HepG2 (cell line): Measurements from ENCODE around the gene CDC6. TPM values are rescaled to one million over a fixed set of nuclear protein-coding genes. Genes with fewer than 3 reads are reported as not detected.

Experiments used
- AHR ChIP-seq: IDR thresholded peaks from 2 replicates; pipeline ENCODE4 v1.6.1; 2018; ENCODE audit warnings: missing genetic modification reagents, missing compliant biosample characterization
- CBX2 ChIP-seq, 2 experiments: fragments of 200-600 bp in 1 of 2; sonication (generic); formaldehyde crosslinking in 1 of 2; IDR thresholded peaks; 2 replicates each; pipeline versions ENCODE4 v1.7.0 to v1.8.1; 2018 to 2022; ENCODE audit warnings: low read depth in 2 of 2, low read length in 1 of 2, mild to moderate bottlenecking in 1 of 2, missing genetic modification reagents in 1 of 2
- CC2D1A ChIP-seq: sonication (generic); formaldehyde crosslinking; IDR thresholded peaks from 2 replicates; pipeline ENCODE4 v1.8.1; 2023; ENCODE audit warnings: mild to moderate bottlenecking, missing genetic modification reagents
- DNMT1 ChIP-seq: sonication (generic); formaldehyde crosslinking; IDR thresholded peaks from 2 replicates; pipeline ENCODE4 v1.5.1; 2020; ENCODE audit warnings: mild to moderate bottlenecking, missing genetic modification reagents
- KLF13 ChIP-seq: sonication (generic); formaldehyde crosslinking; IDR thresholded peaks from 2 replicates; pipeline ENCODE4 v1.4.0; 2020; ENCODE audit warnings: mild to moderate bottlenecking, missing genetic modification reagents
- MIER3 ChIP-seq: IDR thresholded peaks from 2 replicates; pipeline ENCODE4 v1.6.1; 2016; ENCODE audit warnings: missing compliant biosample characterization, borderline replicate concordance
- MLLT10 ChIP-seq: sonication (generic); formaldehyde crosslinking; IDR thresholded peaks from 2 replicates; pipeline ENCODE4 v1.4.0; 2020; ENCODE audit warnings: missing genetic modification reagents
- PLRG1 ChIP-seq: fragments of 450-650 bp; conservative IDR thresholded peaks from 2 replicates; pipeline ENCODE4 v1.6.1; 2016
- POLR2G ChIP-seq: fragments of 200-400 bp; formaldehyde crosslinking; IDR thresholded peaks from 2 replicates; pipeline ENCODE4 v1.6.1; 2018; ENCODE audit warnings: mild to moderate bottlenecking, low read depth, low read length, moderate library complexity
- SAP130 ChIP-seq: IDR thresholded peaks from 2 replicates; pipeline ENCODE4 v1.6.1; 2016; ENCODE audit warnings: low read depth
- SIN3A ChIP-seq: IDR thresholded peaks from 2 replicates; pipeline ENCODE4 v1.6.1; 2011; ENCODE audit warnings: low read depth, mild to moderate bottlenecking, control low read depth, low read length, borderline replicate concordance
- ZBTB7B ChIP-seq: sonication (generic); formaldehyde crosslinking; IDR thresholded peaks from 2 replicates; pipeline ENCODE4 v1.4.0; 2020; ENCODE audit warnings: missing genetic modification reagents
- ZMYM3 ChIP-seq: sonication (generic); formaldehyde crosslinking; IDR thresholded peaks from 2 replicates; pipeline ENCODE4 v1.5.1; 2020; ENCODE audit warnings: mild to moderate bottlenecking, missing genetic modification reagents
- ZNF720 ChIP-seq: sonication (generic); formaldehyde crosslinking; IDR thresholded peaks from 2 replicates; pipeline ENCODE4 v1.4.0; 2020; ENCODE audit warnings: missing genetic modification reagents
- polyA plus RNA-seq, 8 experiments: library from polyadenylated mRNA; depleted of rRNA in 3 of 8; stranded (reverse) in 7 of 8; unstranded in 1 of 8; fragments of >200 nt; fragmentation: Illumina TruSeq in 4 of 8; extraction: Trizol in 4 of 8; gene quantifications; 2 replicates each; pipeline versions ENCODE4 v1.2.1 to v1.2.3, GENCODE V29; 2011 to 2016; ENCODE audit warnings: low read depth in 4 of 8, missing spikeins in 1 of 8, mixed read lengths in 1 of 8; ENCODE audit not compliant: insufficient read depth in 1 of 8
- total RNA-seq, 5 experiments: library from RNA; depleted of rRNA; stranded (reverse); fragments of >200 nt; fragmentation: Illumina TruSeq; extraction: Trizol; gene quantifications; 2 replicates each; pipeline ENCODE4 v1.2.3, GENCODE V29; 2016; ENCODE audit warnings: low read depth in 1 of 5
- TF ChIP-seq, protein P1 (sequence below): sonication (generic); formaldehyde crosslinking; IDR thresholded peaks from 2 replicates; pipeline ENCODE4 v1.5.0; 2020; ENCODE audit warnings: mild to moderate bottlenecking, missing genetic modification reagents, borderline replicate concordance
- TF ChIP-seq, protein P2 (sequence below): sonication (generic); formaldehyde crosslinking; IDR thresholded peaks from 2 replicates; pipeline ENCODE4 v1.5.0; 2020; ENCODE audit warnings: missing genetic modification reagents
- TF ChIP-seq, protein P3 (sequence below): sonication (generic); formaldehyde crosslinking; IDR thresholded peaks from 2 replicates; pipeline ENCODE4 v1.4.0; 2020; ENCODE audit warnings: missing genetic modification reagents, borderline replicate concordance

CDC6 gene
- total and polyA plus RNA-seq, 2 of the 13 experiments (the other 11 are each of a cell fraction or from before 2014, with no cell fraction given), result 17.4 to 114 TPM

DNA sequence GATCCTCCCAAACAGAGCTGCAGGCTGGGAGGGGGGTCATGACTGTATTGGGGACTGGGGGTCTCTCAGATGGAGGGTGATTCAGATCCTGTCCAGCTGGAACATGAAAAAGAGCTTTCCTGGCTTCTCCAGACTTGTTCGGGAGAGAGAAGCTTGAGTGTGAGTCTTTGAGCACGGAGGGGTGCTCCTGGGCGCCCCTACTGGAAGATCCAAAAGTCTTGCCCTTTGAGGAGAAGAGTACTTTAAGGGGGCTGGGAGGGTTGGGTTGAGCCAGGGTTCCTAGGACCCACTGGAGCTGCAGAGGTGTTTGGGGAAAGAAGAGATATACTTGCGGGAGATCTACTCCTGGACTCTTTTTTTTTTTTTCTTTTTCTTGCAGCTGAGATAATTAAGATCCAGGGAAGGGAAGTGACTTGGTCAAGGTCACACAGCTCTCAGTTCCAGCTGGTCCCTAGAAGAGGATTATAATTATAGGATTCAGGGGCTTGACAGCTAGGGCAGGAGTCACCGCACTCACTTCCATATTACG, 29.7 kb downstream of the CDC6 start (continued):
- TF ChIP-seq, protein P1, sequence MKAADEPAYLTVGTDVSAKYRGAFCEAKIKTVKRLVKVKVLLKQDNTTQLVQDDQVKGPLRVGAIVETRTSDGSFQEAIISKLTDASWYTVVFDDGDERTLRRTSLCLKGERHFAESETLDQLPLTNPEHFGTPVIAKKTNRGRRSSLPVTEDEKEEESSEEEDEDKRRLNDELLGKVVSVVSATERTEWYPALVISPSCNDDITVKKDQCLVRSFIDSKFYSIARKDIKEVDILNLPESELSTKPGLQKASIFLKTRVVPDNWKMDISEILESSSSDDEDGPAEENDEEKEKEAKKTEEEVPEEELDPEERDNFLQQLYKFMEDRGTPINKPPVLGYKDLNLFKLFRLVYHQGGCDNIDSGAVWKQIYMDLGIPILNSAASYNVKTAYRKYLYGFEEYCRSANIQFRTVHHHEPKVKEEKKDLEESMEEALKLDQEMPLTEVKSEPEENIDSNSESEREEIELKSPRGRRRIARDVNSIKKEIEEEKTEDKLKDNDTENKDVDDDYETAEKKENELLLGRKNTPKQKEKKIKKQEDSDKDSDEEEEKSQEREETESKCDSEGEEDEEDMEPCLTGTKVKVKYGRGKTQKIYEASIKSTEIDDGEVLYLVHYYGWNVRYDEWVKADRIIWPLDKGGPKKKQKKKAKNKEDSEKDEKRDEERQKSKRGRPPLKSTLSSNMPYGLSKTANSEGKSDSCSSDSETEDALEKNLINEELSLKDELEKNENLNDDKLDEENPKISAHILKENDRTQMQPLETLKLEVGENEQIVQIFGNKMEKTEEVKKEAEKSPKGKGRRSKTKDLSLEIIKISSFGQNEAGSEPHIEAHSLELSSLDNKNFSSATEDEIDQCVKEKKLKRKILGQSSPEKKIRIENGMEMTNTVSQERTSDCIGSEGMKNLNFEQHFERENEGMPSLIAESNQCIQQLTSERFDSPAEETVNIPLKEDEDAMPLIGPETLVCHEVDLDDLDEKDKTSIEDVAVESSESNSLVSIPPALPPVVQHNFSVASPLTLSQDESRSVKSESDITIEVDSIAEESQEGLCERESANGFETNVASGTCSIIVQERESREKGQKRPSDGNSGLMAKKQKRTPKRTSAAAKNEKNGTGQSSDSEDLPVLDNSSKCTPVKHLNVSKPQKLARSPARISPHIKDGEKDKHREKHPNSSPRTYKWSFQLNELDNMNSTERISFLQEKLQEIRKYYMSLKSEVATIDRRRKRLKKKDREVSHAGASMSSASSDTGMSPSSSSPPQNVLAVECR (CRISPR knock-in tag), result no peak
- TF ChIP-seq SIN3A (no peak), ZMYM3 (CRISPR knock-in tag) (peak; percentile 88), ZBTB7B (CRISPR knock-in tag) (no peak), CBX2 (IDR thresholded peaks at IDR 0.05; ENCODE audit: low read depth, low read length) (no peak), CBX2 (CRISPR knock-in tag; IDR thresholded peaks at IDR 0.05; ENCODE audit: low read depth) (no peak), POLR2G (no peak), DNMT1 (CRISPR knock-in tag) (no peak), PLRG1 (no peak), MIER3 (CRISPR knock-in tag) (no peak), SAP130 (CRISPR knock-in tag) (no peak), AHR (CRISPR knock-in tag) (no peak), ZNF720 (CRISPR knock-in tag) (no peak), CC2D1A (no peak), KLF13 (CRISPR knock-in tag) (0 out of 2 replicates have a peak, but pooled peaks have one; percentile 43), MLLT10 (CRISPR knock-in tag) (no peak)
- TF ChIP-seq, protein P2, sequence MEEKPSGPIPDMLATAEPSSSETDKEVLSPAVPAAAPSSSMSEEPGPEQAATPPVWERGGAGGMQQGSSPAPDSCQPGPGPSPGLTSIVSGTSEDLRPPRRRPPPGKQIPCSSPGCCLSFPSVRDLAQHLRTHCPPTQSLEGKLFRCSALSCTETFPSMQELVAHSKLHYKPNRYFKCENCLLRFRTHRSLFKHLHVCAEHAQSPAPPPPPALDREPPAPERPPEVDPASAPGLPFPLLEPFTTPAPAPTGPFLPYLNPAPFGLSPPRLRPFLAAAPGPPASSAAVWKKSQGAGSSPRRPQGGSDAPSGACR (CRISPR knock-in tag), result no peak
- TF ChIP-seq, protein P3, sequence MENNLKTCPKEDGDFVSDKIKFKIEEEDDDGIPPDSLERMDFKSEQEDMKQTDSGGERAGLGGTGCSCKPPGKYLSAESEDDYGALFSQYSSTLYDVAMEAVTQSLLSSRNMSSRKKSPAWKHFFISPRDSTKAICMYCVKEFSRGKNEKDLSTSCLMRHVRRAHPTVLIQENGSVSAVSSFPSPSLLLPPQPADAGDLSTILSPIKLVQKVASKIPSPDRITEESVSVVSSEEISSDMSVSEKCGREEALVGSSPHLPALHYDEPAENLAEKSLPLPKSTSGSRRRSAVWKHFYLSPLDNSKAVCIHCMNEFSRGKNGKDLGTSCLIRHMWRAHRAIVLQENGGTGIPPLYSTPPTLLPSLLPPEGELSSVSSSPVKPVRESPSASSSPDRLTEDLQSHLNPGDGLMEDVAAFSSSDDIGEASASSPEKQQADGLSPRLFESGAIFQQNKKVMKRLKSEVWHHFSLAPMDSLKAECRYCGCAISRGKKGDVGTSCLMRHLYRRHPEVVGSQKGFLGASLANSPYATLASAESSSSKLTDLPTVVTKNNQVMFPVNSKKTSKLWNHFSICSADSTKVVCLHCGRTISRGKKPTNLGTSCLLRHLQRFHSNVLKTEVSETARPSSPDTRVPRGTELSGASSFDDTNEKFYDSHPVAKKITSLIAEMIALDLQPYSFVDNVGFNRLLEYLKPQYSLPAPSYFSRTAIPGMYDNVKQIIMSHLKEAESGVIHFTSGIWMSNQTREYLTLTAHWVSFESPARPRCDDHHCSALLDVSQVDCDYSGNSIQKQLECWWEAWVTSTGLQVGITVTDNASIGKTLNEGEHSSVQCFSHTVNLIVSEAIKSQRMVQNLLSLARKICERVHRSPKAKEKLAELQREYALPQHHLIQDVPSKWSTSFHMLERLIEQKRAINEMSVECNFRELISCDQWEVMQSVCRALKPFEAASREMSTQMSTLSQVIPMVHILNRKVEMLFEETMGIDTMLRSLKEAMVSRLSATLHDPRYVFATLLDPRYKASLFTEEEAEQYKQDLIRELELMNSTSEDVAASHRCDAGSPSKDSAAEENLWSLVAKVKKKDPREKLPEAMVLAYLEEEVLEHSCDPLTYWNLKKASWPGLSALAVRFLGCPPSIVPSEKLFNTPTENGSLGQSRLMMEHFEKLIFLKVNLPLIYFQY (CRISPR knock-in tag), result no peak
